NCI-H345 (cell line): ENCODE data around the gene PHOSPHO1.
"Not testable (repeated sequence)": the region's sequence is repeated elsewhere in the genome, so short reads cannot be mapped to it uniquely, and the experiment has no call there.

ENCODE experiments used
- DNase-seq: peaks from one replicate; lab custom pipeline; 2025; lab: John Stamatoyannopoulos, UW

Gene PHOSPHO1

GRCh38 chr17:49191917-49192741 is 38.5 kb downstream of the PHOSPHO1 start:
- DNase-seq, result peak; percentile 90

GRCh38 chr17:49191409-49191916 is 39.1 kb downstream of the PHOSPHO1 start:
- DNase-seq, result no peak

GRCh38 chr17:49190932-49191331 is 39.7 kb downstream of the PHOSPHO1 start:
- no peak for DNase-seq

- DNase-seq, result no peak
Measured at GRCh38 chr17:49187301-49187700, 43.3 kb downstream of the PHOSPHO1 start.

GRCh38 chr17:49185381-49185780 is 45.2 kb downstream of the PHOSPHO1 start:
- DNase-seq, result not testable (repeated sequence)

GRCh38 chr17:49184522-49184921 is 46.1 kb downstream of the PHOSPHO1 start:
- not testable (repeated sequence) for DNase-seq

- no peak for DNase-seq
Measured at GRCh38 chr17:49183801-49184200, 46.8 kb downstream of the PHOSPHO1 start.

GRCh38 chr17:49183341-49183740 is 47.2 kb downstream of the PHOSPHO1 start:
- no peak for DNase-seq

- DNase-seq, result no peak
Measured at GRCh38 chr17:49180998-49181635, 49.5 kb downstream of the PHOSPHO1 start.

- peak; percentile 25 for DNase-seq
Measured at GRCh38 chr17:49180303-49180702, 50.3 kb downstream of the PHOSPHO1 start.

- not testable (repeated sequence) for DNase-seq
Measured at GRCh38 chr17:49175978-49176377, 54.6 kb downstream of the PHOSPHO1 start.
